Neural progenitor cell (in vitro differentiated cells): ENCODE data around the gene PPFIA4. TPM values are rescaled to one million over a fixed set of nuclear protein-coding genes. Genes with fewer than 3 reads are reported as not detected.

Source experiments
- DNase-seq: peaks from one replicate; pipeline ENCODE4 v3.0.0-alpha.2; 2016; ENCODE audit warnings: low spot score
- H2AFZ ChIP-seq: fragments of 200-600 bp; sonication (generic); replicated peaks from 2 replicates; pipeline ENCODE4 v1.6.1; 2016; ENCODE audit warnings: antibody characterized with exemption
- H3F3A ChIP-seq: fragments of 200-600 bp; sonication (generic); 2 replicates; pipeline ENCODE4 v1.6.1; 2016; ENCODE audit warnings: antibody characterized with exemption, low read depth
- H3K27ac ChIP-seq: fragments of 200-600 bp; sonication (generic); 2 replicates; pipeline ENCODE4 v1.5.1; 2016; ENCODE audit warnings: mild to moderate bottlenecking
- H3K27me3 ChIP-seq: fragments of 200-600 bp; sonication (generic); 2 replicates; pipeline ENCODE4 v1.6.1; 2016; ENCODE audit warnings: mild to moderate bottlenecking, moderate library complexity
- H3K36me3 ChIP-seq: fragments of 200-600 bp; sonication (generic); 2 replicates; pipeline ENCODE4 v1.5.1; 2016
- H3K4me1 ChIP-seq: fragments of 200-600 bp; sonication (generic); 2 replicates; pipeline ENCODE4 v1.6.1; 2016; ENCODE audit warnings: mixed run types
- H3K4me2 ChIP-seq: fragments of 200-600 bp; sonication (generic); 2 replicates; pipeline ENCODE4 v1.6.1; 2016
- H3K4me3 ChIP-seq: fragments of 200-600 bp; sonication (generic); 2 replicates; pipeline ENCODE4 v1.5.1; 2016
- H3K79me2 ChIP-seq: fragments of 200-600 bp; sonication (generic); 2 replicates; pipeline ENCODE4 v1.6.1; 2016; ENCODE audit warnings: low read depth
- H3K9ac ChIP-seq: fragments of 200-600 bp; sonication (generic); 2 replicates; pipeline ENCODE4 v1.6.1; 2016
- H3K9me3 ChIP-seq: fragments of 200-600 bp; sonication (generic); 2 replicates; pipeline ENCODE4 v1.5.1; 2016; ENCODE audit warnings: low read depth
- H4K20me1 ChIP-seq: fragments of 200-600 bp; sonication (generic); 2 replicates; pipeline ENCODE4 v1.6.1; 2016; ENCODE audit warnings: low read depth
- H3K27ac Mint-ChIP-seq: 3 replicates; pipeline ENCODE4 v1.8.0; 2021; ENCODE audit warnings: mixed read lengths
- H3K27me3 Mint-ChIP-seq: 2 replicates; pipeline ENCODE4 v1.8.0; 2022; ENCODE audit warnings: low read depth, mild to moderate bottlenecking, inconsistent platforms, moderate library complexity, mixed read lengths; ENCODE audit not compliant: insufficient read depth
- H3K36me3 Mint-ChIP-seq: 3 replicates; pipeline ENCODE4 v1.8.0; 2021; ENCODE audit warnings: mixed read lengths
- H3K4me1 Mint-ChIP-seq: 3 replicates; pipeline ENCODE4 v1.8.0; 2021; ENCODE audit warnings: mixed read lengths
- H3K4me3 Mint-ChIP-seq: 3 replicates; pipeline ENCODE4 v1.8.0; 2021; ENCODE audit warnings: mild to moderate bottlenecking, moderate library complexity, mixed read lengths
- H3K9me3 Mint-ChIP-seq: 3 replicates; pipeline ENCODE4 v1.8.0; 2020; ENCODE audit warnings: mixed read lengths
- CTCF ChIP-seq: fragments of 200-600 bp; sonication (generic); IDR thresholded peaks from 2 replicates; pipeline ENCODE4 v1.5.1; 2017; ENCODE audit warnings: antibody characterized with exemption, mild to moderate bottlenecking
- EZH2 ChIP-seq: fragments of 200-600 bp; sonication (generic); IDR thresholded peaks from 2 replicates; pipeline ENCODE4 v1.6.1; 2017; ENCODE audit warnings: antibody characterized with exemption, mild to moderate bottlenecking, moderate library complexity
- EZH2phosphoT487 ChIP-seq: fragments of 200-600 bp; sonication (generic); IDR thresholded peaks from 2 replicates; pipeline ENCODE4 v1.6.1; 2017; ENCODE audit warnings: antibody characterized with exemption
- total RNA-seq: library from RNA; depleted of rRNA; stranded (reverse); fragments of >200 nt; gene quantifications from 2 replicates; pipeline ENCODE4 v1.2.3, GENCODE V29; 2015; ENCODE audit warnings: low replicate concordance

The PPFIA4 gene
- total RNA-seq, 1 donor from 2014 or later, result 23.5 TPM

GRCh38 chr1:203065986-203066385, 39.7 kb downstream of the PPFIA4 start:
- peaks cover 5% of the 10 kb centered on the region for H3K27me3 Mint-ChIP-seq
- H3K4me3 ChIP-seq, result no peak overlapping the region
- H3K4me3 Mint-ChIP-seq, result no peak overlapping the region
- no peak for TF ChIP-seq EZH2phosphoT487
- TF ChIP-seq EZH2, result no peak
- no peak for TF ChIP-seq CTCF
- no peaks in the 10 kb centered on the region for H4K20me1 ChIP-seq
- no peaks in the 10 kb centered on the region for H3K27me3 ChIP-seq
- peaks cover 4% of the 10 kb centered on the region for H3K9me3 Mint-ChIP-seq
- no peak overlapping the region for H3K9ac ChIP-seq
- H3K4me1 ChIP-seq, result peaks cover 5% of the 10 kb centered on the region
- H3K4me1 Mint-ChIP-seq, result peaks cover 19% of the 10 kb centered on the region
- no peak overlapping the region for H3K4me2 ChIP-seq
- H3K79me2 ChIP-seq, result no peaks in the 10 kb centered on the region
- no peak overlapping the region for H3K27ac ChIP-seq
- no peak for DNase-seq
- H3K9me3 ChIP-seq, result no peaks in the 10 kb centered on the region
- no peak overlapping the region for H2AFZ ChIP-seq
- no peaks in the 10 kb centered on the region for H3F3A ChIP-seq
- no peaks in the 10 kb centered on the region for H3K36me3 ChIP-seq
- no peak overlapping the region for H3K27ac Mint-ChIP-seq
- peaks cover 12% of the 10 kb centered on the region for H3K36me3 Mint-ChIP-seq

- no peaks in the 10 kb centered on the region for H4K20me1 ChIP-seq
- no peak overlapping the region for H3K4me3 ChIP-seq
- H3K9me3 Mint-ChIP-seq, result peaks cover under 1% of the 10 kb centered on the region
- no peaks in the 10 kb centered on the region for H3K27me3 ChIP-seq
- H3K9me3 ChIP-seq, result no peaks in the 10 kb centered on the region
- peaks cover 3% of the 10 kb centered on the region for H3K27me3 Mint-ChIP-seq
- peaks cover 10% of the 10 kb centered on the region for H3K36me3 Mint-ChIP-seq
- no peak overlapping the region for H3K27ac ChIP-seq
- DNase-seq, result no peak
- H3K79me2 ChIP-seq, result no peaks in the 10 kb centered on the region
- no peak overlapping the region for H3K9ac ChIP-seq
- H3F3A ChIP-seq, result no peaks in the 10 kb centered on the region
- no peak overlapping the region for H3K4me3 Mint-ChIP-seq
- H3K36me3 ChIP-seq, result no peaks in the 10 kb centered on the region
- no peak overlapping the region for H3K27ac Mint-ChIP-seq
- no peak for TF ChIP-seq CTCF
- H2AFZ ChIP-seq, result no peak overlapping the region
- peaks cover 5% of the 10 kb centered on the region for H3K4me1 ChIP-seq
- peaks cover 19% of the 10 kb centered on the region for H3K4me1 Mint-ChIP-seq
- no peak overlapping the region for H3K4me2 ChIP-seq
These were observed 40.7 kb downstream of the PPFIA4 start for GRCh38 chr1:203066965-203067364.

- no peak overlapping the region for H3K27ac ChIP-seq
- H3K27me3 Mint-ChIP-seq, result peaks cover 2% of the 10 kb centered on the region
- H4K20me1 ChIP-seq, result no peaks in the 10 kb centered on the region
- no peak for TF ChIP-seq EZH2phosphoT487
- TF ChIP-seq CTCF, result no peak
- no peak for TF ChIP-seq EZH2
- H3F3A ChIP-seq, result no peaks in the 10 kb centered on the region
- no peak overlapping the region for H3K4me3 Mint-ChIP-seq
- peaks cover 21% of the 10 kb centered on the region for H3K4me1 Mint-ChIP-seq
- no peak overlapping the region for H3K4me3 ChIP-seq
- H3K9me3 Mint-ChIP-seq, result no peaks in the 10 kb centered on the region
- peaks cover 14% of the 10 kb centered on the region for H3K27me3 ChIP-seq
- no peak overlapping the region for H3K9ac ChIP-seq
- no peaks in the 10 kb centered on the region for H3K79me2 ChIP-seq
- no peak for DNase-seq
- H3K9me3 ChIP-seq, result no peaks in the 10 kb centered on the region
- H3K27ac Mint-ChIP-seq, result peak overlapping the region; percentile 29
- no peaks in the 10 kb centered on the region for H3K36me3 ChIP-seq
- H3K4me1 ChIP-seq, result peaks cover 5% of the 10 kb centered on the region
- H3K36me3 Mint-ChIP-seq, result peaks cover 5% of the 10 kb centered on the region
- no peak overlapping the region for H3K4me2 ChIP-seq
- H2AFZ ChIP-seq, result no peak overlapping the region
These were observed 42.9 kb downstream of the PPFIA4 start for GRCh38 chr1:203069030-203069747.
